ENCODE results near the gene ARHGEF2.

GRCh38 chr1:156002188-156002911, 24.0 kb upstream of the ARHGEF2 start:
- TF ChIP-seq CTCF (IDR thresholded peaks at IDR 0.05) (no peak), EZH2 (IDR thresholded peaks at IDR 0.05; ENCODE audit: borderline replicate concordance, insufficient read depth, low read depth, low read length, poor library complexity, severe bottlenecking) (no peak)
